GM12878 (cell line): Measurements from ENCODE around the gene FRAS1. TPM values are rescaled to one million over a fixed set of nuclear protein-coding genes. Genes with fewer than 3 reads are reported as not detected.

Experiments
- ATAC-seq: fragments of 200-7000 bp; cut with Tn5 transposase; 3 replicates; pipeline ENCODE4 v1.9.1; 2020; ENCODE audit warnings: mild to moderate bottlenecking, moderate library complexity
- BruUV-seq: library from RNA; stranded (reverse); fragments of 400-500 nt; replicated peaks from 2 replicates; lab custom pipeline; 2021; lab: Mats Ljungman, UMichigan
- CTCF ChIA-PET: fragments of 300-600 bp; sonication (Branson Sonifier 250); formaldehyde crosslinking; extraction: SDS; loops from one replicate; lab custom pipeline; 2021; ENCODE audit warnings: inconsistent platforms; lab: Yijun Ruan, JAX
- POLR2A ChIA-PET: fragments of 350-600 bp; formaldehyde crosslinking; extraction: SDS; loops from one replicate; lab custom pipeline; 2021; ENCODE audit warnings: inconsistent platforms; lab: Charles Lee
- RAD21 ChIA-PET: fragments of 300-600 bp; sonication (Branson Sonifier 250); formaldehyde crosslinking; loops from one replicate; lab custom pipeline; 2023; ENCODE audit warnings: antibody characterized with exemption; ENCODE audit not compliant: unreplicated experiment; lab: Charles Lee
- SMC1A ChIA-PET: fragments of 300-600 bp; sonication (Branson Sonifier 250); formaldehyde crosslinking; loops from one replicate; lab custom pipeline; 2023; ENCODE audit not compliant: unreplicated experiment, uncharacterized antibody; lab: Charles Lee
- DNase-seq: peaks from one replicate; pipeline ENCODE4 v3.0.0-alpha.2; 2011; ENCODE audit warnings: low read depth, low spot score
- FAIRE-seq: peaks from 3 replicates; lab custom pipeline; 2011; peaks lifted over from hg19 to GRCh38; lab: Jason Lieb, UNC
- H2AFZ ChIP-seq: 2 replicates; pipeline ENCODE4 v1.6.0; 2011; ENCODE audit warnings: low read depth, low read length, control low read depth; ENCODE audit not compliant: control insufficient read depth
- H3K27ac ChIP-seq: 2 replicates; pipeline ENCODE4 v1.5.1; 2011; ENCODE audit warnings: control low read depth; ENCODE audit not compliant: control insufficient read depth, insufficient read depth
- H3K27me3 ChIP-seq, 2 experiments: replicated peaks in 1 of 2; 2 replicates each; pipeline versions ENCODE4 v1.6.0 to v1.6.1; 2011; ENCODE audit warnings: low read length in 1 of 2; ENCODE audit not compliant: control insufficient read depth in 2 of 2, insufficient read depth in 2 of 2
- H3K36me3 ChIP-seq, 2 experiments: 2 replicates each; pipeline ENCODE4 v1.5.1; 2011; ENCODE audit warnings: low read length in 1 of 2; ENCODE audit not compliant: control insufficient read depth in 2 of 2, insufficient read depth in 2 of 2
- H3K4me1 ChIP-seq: 2 replicates; pipeline ENCODE4 v1.6.1; 2011; ENCODE audit warnings: mild to moderate bottlenecking, low read length, moderate library complexity, mixed read lengths; ENCODE audit not compliant: control insufficient read depth, insufficient read depth
- H3K4me2 ChIP-seq: 2 replicates; pipeline ENCODE4 v1.6.0; 2011; ENCODE audit warnings: control low read depth; ENCODE audit not compliant: control insufficient read depth, insufficient read depth
- H3K4me3 ChIP-seq: fragments of 200-600 bp; sonication (generic); 2 replicates; pipeline ENCODE4 v1.5.1; 2016
- H3K79me2 ChIP-seq: 2 replicates; pipeline ENCODE4 v1.6.0; 2011; ENCODE audit warnings: low read length; ENCODE audit not compliant: control insufficient read depth, insufficient read depth
- H3K9ac ChIP-seq: 2 replicates; pipeline ENCODE4 v1.8.0; 2011; ENCODE audit warnings: low read length, control low read depth, mixed read lengths; ENCODE audit not compliant: control insufficient read depth, insufficient read depth
- H3K9me3 ChIP-seq: replicated peaks from 3 replicates; pipeline ENCODE4 v1.5.1; 2011; ENCODE audit warnings: mild to moderate bottlenecking, low read length; ENCODE audit not compliant: control insufficient read depth, insufficient read depth
- H4K20me1 ChIP-seq: 2 replicates; pipeline ENCODE4 v1.6.0; 2011; ENCODE audit not compliant: control insufficient read depth, insufficient read depth
- CHD1 ChIP-seq: IDR thresholded peaks from 2 replicates; pipeline ENCODE4 v1.6.1; 2012; ENCODE audit warnings: low read depth, low read length, improper control_type of control experiment
- EZH2 ChIP-seq: IDR thresholded peaks from 2 replicates; pipeline ENCODE4 v1.6.1; 2012; ENCODE audit warnings: low read depth, mild to moderate bottlenecking, control low read depth, inconsistent platforms, low read length, borderline replicate concordance; ENCODE audit not compliant: control insufficient read depth
- HDAC6 ChIP-seq: fragments of 200-600 bp; sonication (generic); IDR thresholded peaks from one replicate; pipeline ENCODE4 v1.8.0; 2017; ENCODE audit warnings: antibody characterized with exemption; ENCODE audit not compliant: unreplicated experiment
- HDGF ChIP-seq: fragments of 450-650 bp; IDR thresholded peaks from 2 replicates; pipeline ENCODE4 v1.6.1; 2016; ENCODE audit warnings: antibody characterized with exemption
- JUNB ChIP-seq: IDR thresholded peaks from 2 replicates; pipeline ENCODE4 v1.6.1; 2016; ENCODE audit warnings: antibody characterized with exemption, mild to moderate bottlenecking
- MXI1 ChIP-seq: fragments of 150-350 bp; IDR thresholded peaks from 2 replicates; pipeline ENCODE4 v1.6.1; 2011; ENCODE audit warnings: low read depth, mild to moderate bottlenecking, inconsistent platforms, low read length, improper control_type of control experiment
- NFYA ChIP-seq: IDR thresholded peaks from 2 replicates; pipeline ENCODE4 v1.6.1; 2011; ENCODE audit warnings: low read depth, mild to moderate bottlenecking, low read length, improper control_type of control experiment, borderline replicate concordance
- POU2F2 ChIP-seq: IDR thresholded peaks from 3 replicates; pipeline ENCODE4 v1.6.1; 2011; ENCODE audit warnings: low read depth, mild to moderate bottlenecking, low read length, borderline replicate concordance
- SP1 ChIP-seq: IDR thresholded peaks from one replicate; pipeline ENCODE4 v1.6.1; 2011; ENCODE audit warnings: low read depth, low read length
- SPI1 ChIP-seq: IDR thresholded peaks from 2 replicates; pipeline ENCODE4 v1.6.1; 2011; ENCODE audit warnings: low read depth, mild to moderate bottlenecking, low read length, moderate library complexity, borderline replicate concordance; ENCODE audit not compliant: insufficient read depth
- SUZ12 ChIP-seq: fragments of 200-600 bp; sonication (generic); IDR thresholded peaks from one replicate; pipeline ENCODE4 v1.6.1; 2018; ENCODE audit warnings: antibody characterized with exemption, mild to moderate bottlenecking; ENCODE audit not compliant: unreplicated experiment
- WGBS: methylation state at CpG from one replicate; pipeline ENCODE4 v1.1.6; 2016; ENCODE audit warnings: low lambda C conversion rate; ENCODE audit not compliant: insufficient replicate concordance, insufficient coverage; ENCODE audit errors: missing lambda C conversion rate; 5-methylcytosine and 5-hydroxymethylcytosine counted together
- in situ Hi-C: fragments of 300-500 bp; cut with MboI; formaldehyde crosslinking; loops from 9 replicates; pipeline ENCODE4 v1.14.3; 2018; ENCODE audit warnings: mixed read lengths
- intact Hi-C: fragments of 100-400 bp; cut with micrococcal nuclease; formaldehyde crosslinking; loops from one replicate; pipeline ENCODE4 v1.14.2; 2022; ENCODE audit not compliant: unreplicated experiment
- polyA plus RNA-seq, 11 experiments: library from polyadenylated mRNA; depleted of rRNA in 4 of 11; unstranded in 6 of 11; stranded (reverse) in 5 of 11; fragments of >200 nt; fragmentation: Nextera tagmentation in 4 of 11; fragmentation: Illumina TruSeq in 1 of 11; extraction: Ambion mirVana in 4 of 11; extraction: Trizol in 1 of 11; gene quantifications; 1 replicate in 1 of 11; 2 replicates in 10 of 11; pipeline versions ENCODE4 v1.2.1 to v1.2.3, GENCODE V29; 2011 to 2016; ENCODE audit warnings: inconsistent platforms in 2 of 11, missing spikeins in 2 of 11, low read depth in 1 of 11
- total RNA-seq, 4 experiments: library from RNA; depleted of rRNA in 3 of 4; stranded (reverse); fragments of >200 nt in 3 of 4; fragmentation: Illumina TruSeq in 1 of 4; extraction: Trizol in 1 of 4; gene quantifications; 2 replicates each; pipeline versions ENCODE4 v1.2.1 to v1.2.3, GENCODE V29; 2013 to 2021
- TF ChIP-seq, protein P1 (sequence below): IDR thresholded peaks from 2 replicates; pipeline ENCODE4 v1.6.1; 2011; ENCODE audit warnings: low read depth, low read length, improper control_type of control experiment, borderline replicate concordance
- TF ChIP-seq, protein P2 (sequence below): IDR thresholded peaks from 2 replicates; pipeline ENCODE4 v1.6.1; 2011; ENCODE audit warnings: borderline replicate concordance, low read depth, mild to moderate bottlenecking, moderate library complexity, low read length; ENCODE audit not compliant: insufficient read depth, poor library complexity, severe bottlenecking
- TF ChIP-seq, protein P3 (sequence below): fragments of 150-350 bp; IDR thresholded peaks from 2 replicates; pipeline ENCODE4 v1.6.1; 2014; ENCODE audit warnings: mild to moderate bottlenecking, low read depth, low read length

Gene FRAS1
- total and polyA plus RNA-seq, 10 of the 15 experiments (the other 5 are each of a cell fraction or from before 2014, with no cell fraction given): 0.08 to 11.7 (median 0.20) TPM

DNA sequence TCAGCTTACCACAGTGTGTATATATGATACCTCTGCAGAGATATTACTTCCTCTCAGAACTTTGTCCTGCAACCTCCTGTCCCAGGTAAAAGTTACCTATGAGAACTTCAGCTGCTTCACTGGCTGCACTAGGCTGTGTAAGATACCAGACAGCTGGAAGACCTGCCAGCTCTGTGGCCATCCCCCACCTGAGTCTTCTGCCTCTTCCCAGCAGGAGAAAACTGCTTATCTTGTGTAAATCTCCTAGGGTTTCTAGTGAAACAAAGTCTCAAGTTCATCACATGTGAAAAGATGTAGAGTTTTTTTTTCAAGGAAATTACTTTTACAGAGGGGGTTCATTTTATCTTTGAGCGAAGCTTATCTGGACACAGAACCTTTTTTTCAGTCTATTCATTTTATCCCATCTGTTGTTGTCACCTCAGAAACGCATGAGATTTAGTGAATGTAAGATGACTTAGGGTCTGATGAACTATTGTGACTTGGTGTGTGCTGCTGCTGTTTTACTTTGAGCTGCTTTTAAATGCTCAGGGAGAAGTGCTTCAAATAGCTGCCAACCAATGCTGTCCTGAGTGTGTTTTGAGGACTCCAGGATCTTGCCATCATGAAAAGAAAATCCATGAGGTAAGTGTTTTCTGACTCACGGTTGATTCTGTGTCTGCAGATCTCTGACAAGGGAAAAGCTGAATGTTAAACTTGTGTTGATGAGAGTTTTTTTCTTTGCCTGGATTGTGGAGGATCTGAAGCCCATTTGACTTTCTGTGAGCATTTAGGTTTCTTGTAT, 187.8 kb downstream of the FRAS1 start (continued):
- no peak for TF ChIP-seq EZH2
- no peak for TF ChIP-seq SP1
- TF ChIP-seq, protein P1, sequence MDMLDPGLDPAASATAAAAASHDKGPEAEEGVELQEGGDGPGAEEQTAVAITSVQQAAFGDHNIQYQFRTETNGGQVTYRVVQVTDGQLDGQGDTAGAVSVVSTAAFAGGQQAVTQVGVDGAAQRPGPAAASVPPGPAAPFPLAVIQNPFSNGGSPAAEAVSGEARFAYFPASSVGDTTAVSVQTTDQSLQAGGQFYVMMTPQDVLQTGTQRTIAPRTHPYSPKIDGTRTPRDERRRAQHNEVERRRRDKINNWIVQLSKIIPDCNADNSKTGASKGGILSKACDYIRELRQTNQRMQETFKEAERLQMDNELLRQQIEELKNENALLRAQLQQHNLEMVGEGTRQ: no peak
- no peak for TF ChIP-seq POU2F2
- TF ChIP-seq, all 136 proteins: peak for 0

DNA sequence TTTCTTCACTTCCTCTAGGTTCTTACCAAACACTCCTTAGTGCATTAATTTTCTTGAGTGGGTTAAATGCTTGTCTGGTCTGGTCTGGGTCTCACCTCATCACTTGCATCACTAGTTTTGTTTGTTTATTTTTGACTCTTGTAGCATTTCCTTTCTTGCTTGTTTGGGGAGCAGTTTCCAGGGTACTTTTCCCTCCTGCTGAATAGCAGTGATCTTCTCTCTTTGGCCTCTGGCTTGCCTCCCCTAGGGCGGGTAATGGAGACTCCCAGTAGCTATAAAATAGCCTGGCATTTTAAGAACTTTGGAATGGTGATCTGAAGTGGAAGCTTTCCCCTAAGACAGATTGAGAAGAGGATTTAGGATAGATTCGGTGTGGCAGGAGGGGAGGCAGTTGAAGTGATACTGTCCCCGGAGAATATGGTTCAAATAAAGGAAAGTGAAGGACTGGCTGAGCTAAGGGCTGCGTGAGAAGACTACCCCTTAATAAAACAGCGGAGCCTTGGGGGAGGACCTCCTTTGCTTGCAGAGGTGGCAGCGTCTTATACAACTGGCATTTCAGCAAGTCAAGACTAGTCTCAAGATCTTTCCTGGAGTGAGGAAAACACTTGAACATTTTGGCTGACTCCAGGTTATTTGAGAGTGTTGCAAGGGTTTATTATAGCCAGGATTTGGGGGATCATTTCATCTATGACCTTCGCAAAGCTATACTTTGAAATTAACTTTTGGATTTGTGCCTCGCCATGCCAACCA, 190.6 kb downstream of the FRAS1 start:
- intact Hi-C loops: no loop called here
- TF ChIP-seq HDGF (no peak), JUNB (no peak), SPI1 (no peak), SUZ12 (no peak), CHD1 (no peak), MXI1 (no peak), NFYA (no peak), HDAC6 (no peak)
- TF ChIP-seq, protein P2, sequence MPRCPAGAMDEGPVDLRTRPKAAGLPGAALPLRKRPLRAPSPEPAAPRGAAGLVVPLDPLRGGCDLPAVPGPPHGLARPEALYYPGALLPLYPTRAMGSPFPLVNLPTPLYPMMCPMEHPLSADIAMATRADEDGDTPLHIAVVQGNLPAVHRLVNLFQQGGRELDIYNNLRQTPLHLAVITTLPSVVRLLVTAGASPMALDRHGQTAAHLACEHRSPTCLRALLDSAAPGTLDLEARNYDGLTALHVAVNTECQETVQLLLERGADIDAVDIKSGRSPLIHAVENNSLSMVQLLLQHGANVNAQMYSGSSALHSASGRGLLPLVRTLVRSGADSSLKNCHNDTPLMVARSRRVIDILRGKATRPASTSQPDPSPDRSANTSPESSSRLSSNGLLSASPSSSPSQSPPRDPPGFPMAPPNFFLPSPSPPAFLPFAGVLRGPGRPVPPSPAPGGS: no peak
- TF ChIP-seq, protein P3, sequence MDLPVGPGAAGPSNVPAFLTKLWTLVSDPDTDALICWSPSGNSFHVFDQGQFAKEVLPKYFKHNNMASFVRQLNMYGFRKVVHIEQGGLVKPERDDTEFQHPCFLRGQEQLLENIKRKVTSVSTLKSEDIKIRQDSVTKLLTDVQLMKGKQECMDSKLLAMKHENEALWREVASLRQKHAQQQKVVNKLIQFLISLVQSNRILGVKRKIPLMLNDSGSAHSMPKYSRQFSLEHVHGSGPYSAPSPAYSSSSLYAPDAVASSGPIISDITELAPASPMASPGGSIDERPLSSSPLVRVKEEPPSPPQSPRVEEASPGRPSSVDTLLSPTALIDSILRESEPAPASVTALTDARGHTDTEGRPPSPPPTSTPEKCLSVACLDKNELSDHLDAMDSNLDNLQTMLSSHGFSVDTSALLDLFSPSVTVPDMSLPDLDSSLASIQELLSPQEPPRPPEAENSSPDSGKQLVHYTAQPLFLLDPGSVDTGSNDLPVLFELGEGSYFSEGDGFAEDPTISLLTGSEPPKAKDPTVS: no peak
- Histone ChIP-seq H3K27me3 (no peaks in the 10 kb centered on the region), H3K4me3 (no peak overlapping the region), H2AFZ (no peak overlapping the region), H4K20me1 (no peaks in the 10 kb centered on the region), H3K9ac (no peak overlapping the region), H3K79me2 (no peaks in the 10 kb centered on the region), H3K4me2 (no peak overlapping the region), H3K27ac (no peak overlapping the region), H3K4me1 (no peaks in the 10 kb centered on the region), H3K36me3 (no peaks in the 10 kb centered on the region), H3K9me3 (no peaks in the 10 kb centered on the region; the same call in 2 of the 3 replicates)
- POLR2A ChIA-PET: interaction anchor here (0.5 to 1.1 kb wide), 2 partner anchors 9 to 355 kb away, joined by 4 to 5 read pairs; no protein-coding TSS in a partner anchor
- FAIRE-seq: no peak
- in situ Hi-C loops: no loop called here
- no peak for DNase-seq
- RAD21 ChIA-PET: interaction anchor here (0.5 to 1.7 kb wide), 2 partner anchors 188 to 319 kb away, joined by 3 to 4 read pairs; no protein-coding TSS in a partner anchor
- WGBS: 27% methylated on average over 8 of the region's 8 CpGs
- CTCF ChIA-PET: interaction anchor here (1.1 kb wide), 1 partner anchor 8 kb away, joined by 4 read pairs; no protein-coding TSS in a partner anchor
- ATAC-seq: no peak
- SMC1A ChIA-PET: interaction anchor here (0.6 to 1.4 kb wide), 7 partner anchors 10 to 271 kb away, joined by 3 to 5 read pairs (median 3); no protein-coding TSS in a partner anchor
- no TSS peak for BruUV-seq
